WTC11 (cell line): Measurements from ENCODE around the gene SPINDOC.

Experiments
- TF ChIP-seq, protein P1 (sequence below): sonication (generic); formaldehyde crosslinking; IDR thresholded peaks from 2 replicates; pipeline ENCODE4 v1.8.0; 2022; ENCODE audit warnings: mild to moderate bottlenecking, missing genetic modification reagents
- TF ChIP-seq, protein P2 (sequence below): sonication (generic); formaldehyde crosslinking; IDR thresholded peaks from 2 replicates; pipeline ENCODE4 v1.8.1; 2023; ENCODE audit warnings: mild to moderate bottlenecking, missing genetic modification reagents, moderate library complexity

DNA sequence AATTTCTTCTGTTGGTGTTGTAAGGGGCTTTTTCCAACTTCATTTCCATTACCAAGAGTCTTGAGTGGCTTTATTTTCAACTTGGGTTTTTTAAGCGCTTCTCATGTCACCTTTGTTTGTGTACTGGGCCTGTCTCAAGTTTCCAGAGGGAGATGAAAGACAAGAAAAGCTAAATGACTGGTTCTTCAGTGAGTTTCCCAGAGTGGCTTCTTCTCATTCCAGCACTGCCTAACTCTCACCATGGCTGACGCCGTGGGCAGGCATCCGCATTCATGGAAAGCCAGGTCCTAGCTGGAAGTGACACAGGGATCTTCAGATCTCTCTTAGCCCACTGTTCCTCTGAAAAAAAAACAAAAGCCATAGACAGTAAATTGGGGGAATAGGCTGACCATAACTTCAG is 54.3 kb downstream of the SPINDOC start:
- TF ChIP-seq, protein P1, sequence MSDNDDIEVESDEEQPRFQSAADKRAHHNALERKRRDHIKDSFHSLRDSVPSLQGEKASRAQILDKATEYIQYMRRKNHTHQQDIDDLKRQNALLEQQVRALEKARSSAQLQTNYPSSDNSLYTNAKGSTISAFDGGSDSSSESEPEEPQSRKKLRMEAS (CRISPR knock-in tag) = no peak
- TF ChIP-seq, protein P2, sequence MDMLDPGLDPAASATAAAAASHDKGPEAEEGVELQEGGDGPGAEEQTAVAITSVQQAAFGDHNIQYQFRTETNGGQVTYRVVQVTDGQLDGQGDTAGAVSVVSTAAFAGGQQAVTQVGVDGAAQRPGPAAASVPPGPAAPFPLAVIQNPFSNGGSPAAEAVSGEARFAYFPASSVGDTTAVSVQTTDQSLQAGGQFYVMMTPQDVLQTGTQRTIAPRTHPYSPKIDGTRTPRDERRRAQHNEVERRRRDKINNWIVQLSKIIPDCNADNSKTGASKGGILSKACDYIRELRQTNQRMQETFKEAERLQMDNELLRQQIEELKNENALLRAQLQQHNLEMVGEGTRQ (CRISPR knock-in tag) = no peak
